ENCODE data around the gene FAT2.

The FAT2 gene

GRCh38 chr5:151591144-151591819 is at the start of gene FAT2:
FAT2 (minus strand) TSS chr5:151591331; CDS start chr5:151568931, 22,400 bp downstream.
- no peak for DNase-seq

- no peak for DNase-seq
Measured at GRCh38 chr5:151638619-151639018, 47.5 kb upstream of the FAT2 start.

- no peak for DNase-seq
Measured at GRCh38 chr5:151637676-151638075, 46.5 kb upstream of the FAT2 start.

GRCh38 chr5:151633892-151634291 is 42.8 kb upstream of the FAT2 start:
- DNase-seq: no peak

DNA sequence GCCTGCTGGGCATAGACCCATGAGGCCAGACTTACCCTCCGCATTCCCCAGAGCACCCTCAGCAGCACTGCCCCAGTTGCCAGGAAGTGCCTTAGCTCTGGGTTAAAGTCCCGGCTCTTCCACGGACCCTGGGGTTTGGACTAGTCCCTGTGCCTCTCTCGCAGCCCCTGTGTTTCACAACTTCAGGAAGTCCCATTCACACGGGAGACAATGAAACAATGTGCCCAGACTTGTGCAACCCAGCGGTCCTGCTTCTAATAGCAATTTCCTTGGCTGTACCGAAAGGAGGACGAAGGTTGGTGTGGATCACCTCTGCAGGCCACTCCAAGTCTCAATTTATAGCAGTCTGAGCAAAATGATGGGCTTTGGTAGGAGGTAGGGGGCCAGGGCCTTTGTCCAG is 41.8 kb upstream of the FAT2 start:
- DNase-seq: no peak

DNA sequence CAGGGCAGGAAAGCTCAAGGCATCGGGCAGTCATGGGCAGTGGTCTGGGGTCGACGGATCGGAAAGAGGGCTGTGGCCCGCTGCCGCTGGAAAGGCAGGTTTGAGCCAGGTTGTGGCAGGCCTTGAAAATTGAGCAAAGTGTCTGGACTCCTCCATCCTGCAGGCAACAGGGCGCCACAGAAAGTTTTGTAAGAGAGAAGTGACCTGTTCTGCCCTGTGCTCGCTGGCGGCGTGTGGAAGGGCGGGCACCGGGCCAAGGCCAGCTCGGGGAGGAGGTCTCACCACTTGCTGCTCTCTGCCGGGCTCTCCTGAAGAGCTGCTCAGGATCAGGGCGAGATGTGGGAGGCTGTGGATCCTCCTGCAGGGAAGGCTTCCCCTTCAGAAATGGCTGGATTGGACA is 41.4 kb upstream of the FAT2 start:
- DNase-seq: no peak

DNA sequence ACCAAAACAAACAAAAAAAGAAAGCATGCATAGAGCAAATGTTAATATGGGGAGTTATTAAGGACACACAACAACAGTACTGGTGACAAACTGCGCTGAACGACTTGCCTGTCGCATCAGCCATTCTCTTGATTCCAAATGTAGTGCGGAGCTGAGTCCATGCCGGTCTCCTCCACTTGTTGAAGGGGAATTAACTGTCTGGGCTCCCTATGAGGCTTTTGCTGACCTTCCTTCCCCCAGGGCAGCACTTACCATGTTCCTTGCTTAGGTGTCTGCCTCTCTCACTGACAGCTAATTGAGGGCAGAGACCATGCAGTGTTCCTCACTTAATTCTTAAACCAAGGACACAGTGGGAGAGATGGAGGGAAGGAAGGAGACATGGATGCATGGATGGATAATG is 40.8 kb upstream of the FAT2 start:
- no peak for DNase-seq

DNA sequence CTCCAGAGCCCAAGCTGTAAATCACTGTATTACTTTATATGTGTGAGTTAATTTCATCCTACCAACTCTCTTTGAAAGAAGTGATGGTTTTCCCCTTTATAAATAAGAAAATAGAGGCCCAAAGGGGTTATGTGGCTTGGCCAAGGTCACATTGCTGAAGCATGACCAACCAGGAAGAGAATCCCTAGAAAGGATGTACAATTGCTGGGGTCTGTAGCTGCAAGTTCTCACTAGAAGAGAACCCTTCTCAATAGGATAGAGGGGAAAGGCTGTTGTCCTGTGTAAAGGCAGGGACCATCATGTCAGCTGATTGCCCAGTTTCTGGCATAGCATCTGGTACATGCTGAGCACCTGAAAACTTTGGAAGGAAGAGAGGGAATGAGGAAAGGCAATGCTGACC is 39.0 kb upstream of the FAT2 start:
- DNase-seq: no peak

DNA sequence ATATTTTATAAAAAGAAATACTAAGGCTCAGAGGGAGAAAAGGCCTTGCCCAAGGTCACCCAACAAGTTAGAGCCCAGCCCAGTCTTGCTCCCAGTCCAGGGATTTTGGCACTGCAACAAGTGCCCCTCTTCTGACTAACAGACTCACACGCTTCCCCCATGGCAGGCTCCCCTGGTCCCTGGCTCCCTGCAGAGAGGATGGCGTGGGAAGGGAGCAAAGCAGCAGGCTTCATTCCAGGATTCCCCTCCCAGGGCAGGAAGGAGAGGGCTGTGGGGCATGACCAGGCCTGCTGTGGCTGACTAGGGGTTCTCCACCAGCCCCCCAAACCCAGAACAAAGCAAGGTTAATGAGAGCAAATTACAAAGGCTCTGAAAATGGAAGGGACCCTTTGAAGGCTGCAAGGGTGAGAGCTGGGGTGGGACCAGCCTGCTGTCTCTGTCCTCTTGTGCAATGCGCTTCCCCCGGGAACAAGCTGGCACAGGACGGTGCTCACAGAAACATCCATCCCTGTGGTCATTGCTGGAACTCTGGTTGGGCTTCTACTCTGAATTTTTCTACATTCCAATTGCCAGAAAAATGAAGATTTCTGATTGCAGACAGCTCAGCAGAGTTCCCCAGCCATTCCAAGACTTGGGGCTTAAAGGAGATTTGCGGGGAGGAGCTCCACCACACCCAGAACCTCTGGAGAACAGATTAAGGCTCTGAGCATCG is 37.1 kb upstream of the FAT2 start:
- DNase-seq: no peak

GRCh38 chr5:151627650-151628049 is 36.5 kb upstream of the FAT2 start:
- no peak for DNase-seq

- DNase-seq: no peak
Measured at GRCh38 chr5:151625285-151625684, 34.2 kb upstream of the FAT2 start.

DNA sequence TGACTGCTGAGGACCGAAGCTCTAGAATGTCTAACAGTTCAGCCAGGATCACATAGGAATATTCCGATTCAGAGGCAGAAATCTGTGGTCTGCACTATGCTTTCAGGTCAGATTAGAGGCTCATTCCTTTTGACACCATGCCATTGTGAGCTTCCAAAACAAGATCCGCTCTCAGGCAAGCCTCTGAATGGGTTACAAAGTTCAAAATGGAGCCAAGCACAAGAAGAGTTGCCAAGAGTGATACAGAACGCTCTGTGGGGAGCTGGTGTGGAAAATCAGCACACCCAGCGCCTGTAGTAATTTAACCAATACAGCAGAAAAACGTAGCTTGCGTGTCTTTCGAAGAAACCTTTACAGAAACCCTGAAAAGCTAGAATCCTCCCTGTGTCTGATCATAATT is 33.3 kb upstream of the FAT2 start:
- DNase-seq: no peak

- no peak for DNase-seq
Measured at GRCh38 chr5:151622367-151623088, 31.4 kb upstream of the FAT2 start.

- no peak for DNase-seq
Measured at GRCh38 chr5:151620461-151620840, 29.3 kb upstream of the FAT2 start.

DNA sequence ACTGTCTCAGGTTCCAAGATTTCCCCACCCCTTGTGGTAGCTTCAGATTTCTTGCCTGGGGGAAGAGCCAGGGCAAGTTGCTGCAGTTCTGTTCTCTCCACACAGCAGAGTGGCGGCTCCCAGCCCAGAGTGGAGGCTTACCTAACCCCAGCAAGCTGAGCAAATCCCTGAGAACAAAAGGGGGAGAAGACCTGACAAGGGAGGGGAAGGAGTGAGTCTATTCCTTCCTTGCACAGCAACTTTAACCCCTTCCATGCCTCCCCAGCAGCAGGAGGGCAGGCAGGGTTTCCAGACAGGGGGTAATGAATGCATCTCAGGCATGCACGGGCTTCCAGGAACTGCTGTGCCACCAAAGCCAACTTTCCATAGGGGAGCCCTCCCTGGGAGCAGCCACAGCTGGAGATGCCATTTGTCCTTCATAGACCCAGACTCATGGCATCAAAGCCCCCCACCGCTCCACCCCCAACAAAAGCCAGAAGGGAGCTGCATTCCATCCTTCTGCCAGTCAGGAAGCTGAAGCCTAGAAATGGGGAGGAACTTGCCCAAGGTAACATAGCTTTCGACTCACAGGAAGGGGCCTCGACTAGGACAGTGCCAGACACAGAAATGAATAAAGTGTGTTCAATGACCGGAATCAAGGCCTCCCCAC is 28.8 kb upstream of the FAT2 start:
- no peak for DNase-seq

GRCh38 chr5:151618907-151619306 is 27.8 kb upstream of the FAT2 start:
- DNase-seq: no peak

DNA sequence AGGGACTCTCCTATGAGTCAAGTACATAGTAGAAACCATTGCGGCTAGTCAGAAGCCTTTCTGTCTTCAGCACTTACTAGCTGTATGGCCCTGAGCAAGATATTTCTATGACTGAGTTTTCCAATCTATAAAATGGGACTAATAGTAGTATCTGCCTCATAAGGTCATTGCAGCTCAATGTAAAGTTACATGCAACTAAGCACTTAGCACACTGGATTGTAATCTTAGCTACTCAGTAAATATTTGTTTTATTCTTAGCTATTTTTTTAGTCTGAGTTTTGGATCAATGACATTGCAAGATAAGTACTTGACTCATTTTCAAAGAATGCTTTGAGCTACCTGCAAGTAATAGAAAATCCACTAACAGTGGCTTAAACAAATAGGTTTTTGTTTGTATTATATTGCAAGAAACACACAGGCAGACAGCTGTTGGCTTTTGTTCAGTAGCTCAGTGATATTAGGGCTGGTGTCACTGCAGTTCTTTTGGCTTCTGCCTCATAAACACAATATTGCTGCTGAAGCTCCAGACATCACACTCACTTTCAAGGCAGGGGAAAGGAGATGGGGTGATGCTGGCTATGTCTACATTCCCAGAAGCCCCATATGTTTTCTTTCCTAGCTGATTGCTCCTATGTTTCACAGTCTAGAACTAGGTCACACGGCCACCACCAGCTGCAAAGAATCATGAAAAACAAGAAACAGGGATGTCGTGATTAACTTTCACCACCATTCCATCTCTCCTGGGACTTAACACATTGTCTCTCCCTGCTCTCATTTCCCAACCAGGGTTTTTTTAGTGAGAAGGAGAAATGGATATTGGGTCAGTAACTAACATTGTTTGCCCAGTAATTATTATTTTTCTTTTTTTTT is 26.9 kb upstream of the FAT2 start:
- no peak for DNase-seq

DNA sequence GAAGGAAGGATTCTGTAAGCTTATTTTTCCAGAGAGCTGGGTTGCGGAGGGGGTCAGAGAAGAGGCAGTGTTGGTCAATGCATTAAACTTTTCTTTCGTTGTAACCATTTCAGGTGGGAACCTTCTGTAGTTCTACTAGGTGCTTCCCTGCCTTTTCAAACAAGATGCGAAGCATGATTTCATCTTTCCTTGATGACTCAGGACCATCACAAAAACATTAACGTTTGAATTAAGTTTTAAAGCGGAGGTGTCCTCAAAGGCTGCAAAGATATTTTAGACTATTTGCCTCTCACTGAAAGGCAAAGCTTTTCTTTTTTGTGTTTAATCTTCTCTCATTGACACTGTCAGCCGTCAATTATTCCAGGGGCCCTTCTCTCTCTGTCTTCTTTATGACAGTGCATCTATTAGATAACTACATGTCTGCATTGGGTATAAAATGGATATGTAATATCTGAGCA is 26.3 kb upstream of the FAT2 start:
- DNase-seq: no peak

- DNase-seq: no peak
Measured at GRCh38 chr5:151615431-151615830, 24.3 kb upstream of the FAT2 start.

DNA sequence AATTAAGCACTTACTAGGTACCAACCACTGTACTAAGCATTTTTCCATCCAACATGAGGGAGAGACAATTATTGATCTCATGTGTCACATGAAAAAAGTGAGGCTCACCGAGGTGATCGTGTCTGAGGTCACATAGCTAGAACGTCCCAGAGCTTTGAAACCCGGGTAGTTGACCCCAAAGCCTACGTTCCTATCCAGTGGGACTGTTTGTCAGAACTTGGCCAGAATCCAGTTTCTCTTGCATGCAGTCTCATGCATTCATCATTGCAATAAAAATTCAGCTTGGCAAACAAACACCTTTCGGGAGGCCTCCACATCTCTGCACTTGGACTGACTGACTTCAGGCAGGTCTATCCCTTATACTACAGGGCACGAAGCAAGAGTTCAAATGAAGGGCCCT is 23.4 kb upstream of the FAT2 start:
- no peak for DNase-seq

DNA sequence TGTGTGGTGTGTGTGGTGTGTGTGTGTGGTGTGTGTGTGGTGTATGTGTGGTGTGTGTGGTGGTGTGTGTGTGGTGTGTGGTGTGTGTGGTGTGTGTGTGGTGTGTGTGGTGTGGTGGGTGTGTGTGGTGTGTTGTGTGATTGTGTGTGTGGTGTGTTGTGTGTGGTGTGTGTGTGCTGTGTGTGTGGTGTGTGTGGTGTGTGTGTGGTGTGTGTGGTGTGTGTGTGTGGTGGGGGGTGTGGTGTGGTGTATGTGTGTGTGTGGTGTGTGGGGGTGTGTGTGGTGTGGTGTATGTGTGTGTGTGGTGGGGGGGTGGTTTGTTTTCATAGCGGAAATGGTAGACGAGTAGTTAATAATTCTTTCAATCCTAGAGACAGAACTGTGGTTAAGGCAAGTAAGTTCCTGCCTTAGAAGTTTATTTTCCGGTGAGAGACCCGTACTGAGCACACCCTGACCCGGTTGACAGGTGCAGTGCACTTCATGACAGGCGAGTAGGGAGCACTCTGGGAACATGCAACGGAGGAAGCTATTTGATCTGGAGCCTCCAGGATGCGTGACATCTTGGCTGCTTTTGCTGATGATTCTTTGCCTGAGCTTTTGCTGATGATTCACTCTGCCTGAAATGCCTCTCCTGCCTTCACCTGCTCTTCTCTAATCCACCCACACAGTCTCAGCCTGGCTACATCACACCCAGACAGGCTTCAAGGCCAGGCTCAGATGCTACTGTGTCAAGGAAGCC is 21.7 kb upstream of the FAT2 start:
- peak; percentile 51 for DNase-seq
